Measurements from ENCODE around the gene CERS6. TPM values are rescaled to one million over a fixed set of nuclear protein-coding genes. Genes with fewer than 3 reads are reported as not detected.

CERS6 gene
- total RNA-seq, 1 donor from 2014 or later = 21.8 TPM

- Histone ChIP-seq H3K4me1 (no peaks in the 10 kb centered on the region), H3K36me3 (no peaks in the 10 kb centered on the region), H3K4me3 (no peak overlapping the region), H3K9me3 (no peaks in the 10 kb centered on the region), H3K27ac (no peak overlapping the region), H3K27me3 (ENCODE audit: low read depth) (no peaks in the 10 kb centered on the region)
- DNase-seq = no peak
- intact Hi-C loops (cut with DNase I) = no loop called here
- TF ChIP-seq CTCF (IDR thresholded peaks at IDR 0.05) = no peak
- ATAC-seq = peak; percentile 59 to 69
These were observed 229.8 kb downstream of the CERS6 start for GRCh38 chr2:168685600-168686451.

GRCh38 chr2:168686452-168687191 lies 230.6 kb downstream of the CERS6 start:
- Histone ChIP-seq H3K27ac (no peak overlapping the region), H3K4me3 (no peak overlapping the region), H3K9me3 (no peaks in the 10 kb centered on the region), H3K4me1 (no peaks in the 10 kb centered on the region), H3K36me3 (no peaks in the 10 kb centered on the region), H3K27me3 (ENCODE audit: low read depth) (no peaks in the 10 kb centered on the region)
- intact Hi-C loops (cut with DNase I) = no loop called here
- TF ChIP-seq CTCF (IDR thresholded peaks at IDR 0.05) = no peak
- DNase-seq (no peak), ATAC-seq (no peak)

- H3K27me3 ChIP-seq (ENCODE audit: low read depth) = no peaks in the 10 kb centered on the region
- no peaks in the 10 kb centered on the region for H3K9me3 ChIP-seq
- H3K36me3 ChIP-seq = no peaks in the 10 kb centered on the region
- H3K4me1 ChIP-seq = no peaks in the 10 kb centered on the region
- DNase-seq (no peak), ATAC-seq (no peak)
- H3K27ac ChIP-seq = no peak overlapping the region
- intact Hi-C loops (cut with DNase I) = no loop called here
- no peak overlapping the region for H3K4me3 ChIP-seq
- TF ChIP-seq CTCF (IDR thresholded peaks at IDR 0.05) = no peak
These were observed 231.2 kb downstream of the CERS6 start for GRCh38 chr2:168687314-168687713.

- Histone ChIP-seq H3K27me3 (ENCODE audit: low read depth) (no peaks in the 10 kb centered on the region), H3K4me1 (no peaks in the 10 kb centered on the region), H3K4me3 (no peak overlapping the region), H3K9me3 (no peaks in the 10 kb centered on the region), H3K27ac (no peak overlapping the region), H3K36me3 (no peaks in the 10 kb centered on the region)
- intact Hi-C loops (cut with DNase I) = no loop called here
- DNase-seq = no peak
- no peak for TF ChIP-seq CTCF (IDR thresholded peaks at IDR 0.05)
- no peak for ATAC-seq
These were observed 234.4 kb downstream of the CERS6 start for GRCh38 chr2:168690381-168690885.

- Histone ChIP-seq H3K36me3 (no peaks in the 10 kb centered on the region), H3K4me3 (no peak overlapping the region), H3K9me3 (no peaks in the 10 kb centered on the region), H3K27ac (no peak overlapping the region), H3K4me1 (no peaks in the 10 kb centered on the region), H3K27me3 (ENCODE audit: low read depth) (no peaks in the 10 kb centered on the region)
- no peak for ATAC-seq
- DNase-seq = no peak
- TF ChIP-seq CTCF (IDR thresholded peaks at IDR 0.05) = no peak
- intact Hi-C loops (cut with DNase I) = no loop called here
These were observed 235.1 kb downstream of the CERS6 start for GRCh38 chr2:168691221-168691620.
